H1 (cell line): ENCODE data around the gene PLA2G4D. TPM values are rescaled to one million over a fixed set of nuclear protein-coding genes. Genes with fewer than 3 reads are reported as not detected.

ENCODE experiments used
- CTCF ChIA-PET: fragments of 300-600 bp; sonication (Branson Sonifier 250); formaldehyde crosslinking; loops from one replicate; lab custom pipeline; 2021; ENCODE audit not compliant: partially characterized antibody; lab: Charles Lee
- POLR2A ChIA-PET: fragments of 300-600 bp; sonication (Branson Sonifier 250); formaldehyde crosslinking; loops from one replicate; lab custom pipeline; 2021; ENCODE audit warnings: inconsistent platforms; ENCODE audit not compliant: partially characterized antibody; lab: Charles Lee
- DNase-seq, 2 experiments: peaks; one replicate each; pipeline versions ENCODE4 v3.0.0 to v3.0.0-alpha.2; 2010 to 2022; ENCODE audit warnings: low spot score in 2 of 2, low read depth in 1 of 2, mixed read lengths in 1 of 2
- FAIRE-seq: peaks from 2 replicates; lab custom pipeline; 2011; peaks lifted over from hg19 to GRCh38; lab: Jason Lieb, UNC
- H2AFZ ChIP-seq: 2 replicates; pipeline ENCODE4 v1.8.1; 2012; ENCODE audit warnings: low read length, inconsistent platforms
- H2AK5ac ChIP-seq: 2 replicates; pipeline ENCODE4 v1.6.1; 2013; ENCODE audit warnings: low read depth, low read length
- H2BK120ac ChIP-seq: replicated peaks from 2 replicates; pipeline ENCODE3; 2013; ENCODE audit warnings: low read depth, low read length, inconsistent platforms
- H2BK12ac ChIP-seq: 2 replicates; pipeline ENCODE4 v1.6.1; 2013; ENCODE audit warnings: low read depth, low read length
- H2BK15ac ChIP-seq: 2 replicates; pipeline ENCODE4 v1.6.1; 2013; ENCODE audit warnings: low read length
- H2BK20ac ChIP-seq: 2 replicates; pipeline ENCODE4 v1.6.1; 2013; ENCODE audit warnings: low read length
- H2BK5ac ChIP-seq: 2 replicates; pipeline ENCODE4 v1.6.1; 2013; ENCODE audit warnings: low read depth, low read length
- H3K14ac ChIP-seq: 2 replicates; pipeline ENCODE4 v1.6.1; 2013; ENCODE audit warnings: inconsistent platforms; ENCODE audit not compliant: insufficient read length
- H3K18ac ChIP-seq: 2 replicates; pipeline ENCODE4 v1.6.1; 2013; ENCODE audit warnings: low read length; ENCODE audit errors: extremely low read depth
- H3K23ac ChIP-seq: 2 replicates; pipeline ENCODE4 v1.6.1; 2013; ENCODE audit warnings: inconsistent platforms; ENCODE audit not compliant: insufficient read length
- H3K23me2 ChIP-seq: 2 replicates; pipeline ENCODE4 v1.6.1; 2013; ENCODE audit warnings: low read depth, low read length
- H3K27ac ChIP-seq: 2 replicates; pipeline ENCODE4 v1.6.1; 2011; ENCODE audit warnings: low read depth, low read length, inconsistent platforms
- H3K27me3 ChIP-seq, 4 experiments: replicated peaks in 1 of 4; 1 replicate in 1 of 4; 2 replicates in 3 of 4; pipeline versions ENCODE4 v1.6.1 to v1.8.1; 2011 to 2013; ENCODE audit warnings: low read length in 3 of 4, mild to moderate bottlenecking in 3 of 4, inconsistent platforms in 2 of 4, mixed read lengths in 2 of 4, moderate library complexity in 1 of 4; ENCODE audit not compliant: control insufficient read depth in 3 of 4, insufficient read depth in 3 of 4; ENCODE audit errors: extremely low read depth in 1 of 4
- H3K36me3 ChIP-seq, 4 experiments: 2 replicates each; pipeline versions ENCODE4 v1.6.1 to v1.8.1; 2011 to 2013; ENCODE audit warnings: mild to moderate bottlenecking in 4 of 4, low read length in 3 of 4, moderate library complexity in 2 of 4, control low read depth in 1 of 4, inconsistent platforms in 1 of 4; ENCODE audit not compliant: insufficient read depth in 4 of 4, control insufficient read depth in 2 of 4
- H3K4ac ChIP-seq: replicated peaks from 2 replicates; pipeline ENCODE3; 2013; ENCODE audit warnings: low read length, low read depth, mixed read lengths, inconsistent platforms; ENCODE audit not compliant: insufficient read length
- H3K4me1 ChIP-seq, 4 experiments: replicated peaks in 1 of 4; 1 replicate in 1 of 4; 2 replicates in 3 of 4; pipeline versions ENCODE4 v1.6.1 to v1.8.1; 2011 to 2013; ENCODE audit warnings: low read length in 3 of 4, inconsistent platforms in 2 of 4, mixed read lengths in 1 of 4; ENCODE audit not compliant: insufficient read depth in 4 of 4, control insufficient read depth in 3 of 4
- H3K4me2 ChIP-seq, 2 experiments: 2 replicates each; pipeline versions ENCODE4 v1.6.1 to v1.8.1; 2011 to 2013; ENCODE audit warnings: low read depth in 2 of 2, low read length in 2 of 2, control low read depth in 1 of 2, inconsistent platforms in 1 of 2, mild to moderate bottlenecking in 1 of 2; ENCODE audit not compliant: insufficient read depth in 1 of 2
- H3K4me3 ChIP-seq, 4 experiments: fragments of 200-600, 300-600 bp in 1 of 4; sonication (generic), shearing (Covaris generic), sonication (Bioruptor Twin) in 1 of 4; 2 replicates each; pipeline versions ENCODE4 v1.5.1 to v1.8.1; 2011 to 2016; ENCODE audit warnings: low read length in 4 of 4, low read depth in 3 of 4, control low read depth in 2 of 4, inconsistent platforms in 2 of 4, mild to moderate bottlenecking in 2 of 4, mixed read lengths in 1 of 4, moderate library complexity in 1 of 4; ENCODE audit not compliant: insufficient read depth in 2 of 4; ENCODE audit errors: extremely low read depth in 1 of 4
- H3K56ac ChIP-seq: replicated peaks from 2 replicates; pipeline ENCODE3; 2013; ENCODE audit warnings: low read depth, mild to moderate bottlenecking, mixed read lengths, low read length, inconsistent platforms; ENCODE audit not compliant: insufficient read length
- H3K79me1 ChIP-seq: 2 replicates; pipeline ENCODE4 v1.6.1; 2013; ENCODE audit warnings: low read depth, low read length, control low read depth
- H3K79me2 ChIP-seq, 2 experiments: 2 replicates each; pipeline versions ENCODE4 v1.6.1 to v1.8.1; 2012 to 2013; ENCODE audit warnings: low read length in 2 of 2, mild to moderate bottlenecking in 2 of 2, inconsistent platforms in 1 of 2; ENCODE audit not compliant: insufficient read depth in 2 of 2, control insufficient read depth in 1 of 2
- H3K9ac ChIP-seq, 4 experiments: replicated peaks in 1 of 4; 1 replicate in 1 of 4; 2 replicates in 3 of 4; pipeline versions ENCODE4 v1.6.1 to v1.8.1; 2011 to 2013; ENCODE audit warnings: low read depth in 3 of 4, low read length in 3 of 4, control low read depth in 2 of 4, mild to moderate bottlenecking in 2 of 4, moderate library complexity in 2 of 4, inconsistent platforms in 1 of 4; ENCODE audit errors: extremely low read depth in 1 of 4
- H3K9me3 ChIP-seq, 2 experiments: 2 replicates each; pipeline versions ENCODE4 v1.6.1 to v1.8.1; 2012 to 2013; ENCODE audit warnings: mild to moderate bottlenecking in 2 of 2, moderate library complexity in 2 of 2, control low read depth in 1 of 2, inconsistent platforms in 1 of 2, low read depth in 1 of 2, low read length in 1 of 2, mixed read lengths in 1 of 2; ENCODE audit not compliant: insufficient read depth in 2 of 2
- H4K20me1 ChIP-seq, 2 experiments: replicated peaks in 1 of 2; 2 replicates each; pipeline versions ENCODE3 to v1.8.1; 2011 to 2013; ENCODE audit warnings: inconsistent platforms in 2 of 2, low read length in 2 of 2, mild to moderate bottlenecking in 1 of 2; ENCODE audit not compliant: insufficient read depth in 2 of 2, control insufficient read depth in 1 of 2
- H4K5ac ChIP-seq: 2 replicates; pipeline ENCODE4 v1.6.1; 2013; ENCODE audit warnings: low read length, low read depth, mixed read lengths, inconsistent platforms; ENCODE audit not compliant: insufficient read length
- H4K8ac ChIP-seq: 2 replicates; pipeline ENCODE4 v1.8.0; 2013; ENCODE audit warnings: mild to moderate bottlenecking, moderate library complexity, low read length, inconsistent platforms; ENCODE audit not compliant: insufficient read depth; ENCODE audit errors: extremely low read depth
- H4K91ac ChIP-seq: replicated peaks from 2 replicates; pipeline ENCODE3; 2013; ENCODE audit warnings: low read length, mixed read lengths, inconsistent platforms; ENCODE audit not compliant: insufficient read length
- ASH2L ChIP-seq: fragments of 200-600, 300-600 bp; sonication (generic); IDR thresholded peaks from one replicate; pipeline ENCODE4 v1.7.1; 2017; ENCODE audit warnings: low read length
- BACH1 ChIP-seq: IDR thresholded peaks from 2 replicates; pipeline ENCODE4 v1.6.1; 2012; ENCODE audit warnings: low read length, improper control_type of control experiment
- BRCA1 ChIP-seq: IDR thresholded peaks from 2 replicates; pipeline ENCODE4 v1.6.1; 2012; ENCODE audit warnings: low read depth, low read length, improper control_type of control experiment
- CHD1 ChIP-seq: IDR thresholded peaks from 2 replicates; pipeline ENCODE4 v1.6.1; 2012; ENCODE audit warnings: low read depth, low read length, improper control_type of control experiment
- CHD2 ChIP-seq: IDR thresholded peaks from 2 replicates; pipeline ENCODE4 v1.6.1; 2012; ENCODE audit warnings: low read length, improper control_type of control experiment
- JUN ChIP-seq: IDR thresholded peaks from 2 replicates; pipeline ENCODE4 v1.6.1; 2011; ENCODE audit warnings: low read depth, mild to moderate bottlenecking, improper control_type of control experiment, low read length
- KDM4A ChIP-seq: IDR thresholded peaks from one replicate; pipeline ENCODE4 v1.7.1; 2012; ENCODE audit warnings: low read depth, mild to moderate bottlenecking, moderate library complexity, low read length, inconsistent platforms; ENCODE audit not compliant: severe bottlenecking
- KDM5A ChIP-seq: fragments of 200-600 bp; IDR thresholded peaks from 2 replicates; pipeline ENCODE4 v1.7.1; 2012; ENCODE audit warnings: mild to moderate bottlenecking, low read length, inconsistent platforms, mixed read lengths
- RXRA ChIP-seq: IDR thresholded peaks from 2 replicates; pipeline ENCODE4 v1.6.1; 2011; ENCODE audit warnings: low read depth, mild to moderate bottlenecking, low read length, moderate library complexity; ENCODE audit not compliant: insufficient read depth
- SIN3A ChIP-seq, 2 experiments: IDR thresholded peaks in 1 of 2; conservative IDR thresholded peaks in 1 of 2; 2 replicates each; pipeline ENCODE4 v1.6.1; 2011 to 2012; ENCODE audit warnings: low read length in 2 of 2, improper control_type of control experiment in 1 of 2, low read depth in 1 of 2, mild to moderate bottlenecking in 1 of 2
- SP1 ChIP-seq: IDR thresholded peaks from 2 replicates; pipeline ENCODE4 v1.6.1; 2011; ENCODE audit warnings: low read depth, low read length
- TBP ChIP-seq: IDR thresholded peaks from 2 replicates; pipeline ENCODE4 v1.6.1; 2011; ENCODE audit warnings: low read depth, low read length, improper control_type of control experiment
- TCF12 ChIP-seq: IDR thresholded peaks from 2 replicates; pipeline ENCODE4 v1.6.1; 2011; ENCODE audit warnings: low read depth, mild to moderate bottlenecking, low read length
- USF2 ChIP-seq: IDR thresholded peaks from 2 replicates; pipeline ENCODE4 v1.6.1; 2011; ENCODE audit warnings: low read length, improper control_type of control experiment
- WGBS, 2 experiments: shearing (Covaris generic) in 1 of 2; methylation state at CpG; one replicate each; pipeline versions ENCODE4 v1.1.6 to v1.1.7; 2013 to 2015; ENCODE audit warnings: low lambda C conversion rate in 2 of 2, mixed read lengths in 2 of 2, inconsistent platforms in 1 of 2, low coverage in 1 of 2, missing lambda C conversion rate in 1 of 2; ENCODE audit not compliant: insufficient replicate concordance in 2 of 2, insufficient coverage in 1 of 2, insufficient read length in 1 of 2; ENCODE audit errors: extremely low coverage in 1 of 2, missing lambda C conversion rate in 1 of 2; 5-methylcytosine and 5-hydroxymethylcytosine counted together
- polyA plus RNA-seq, 7 experiments: library from polyadenylated mRNA; depleted of rRNA in 3 of 7; stranded (reverse) in 5 of 7; unstranded in 2 of 7; fragments of >200 nt in 5 of 7; fragments of 200-250 nt in 2 of 7; gene quantifications; 1 replicate in 5 of 7; 2 replicates in 1 of 7; 4 replicates in 1 of 7; pipeline versions ENCODE4 v1.2.1 to v1.2.3, GENCODE V29; 2011 to 2013; ENCODE audit warnings: missing spikeins in 2 of 7, mixed read lengths in 2 of 7
- total RNA-seq: library from RNA; stranded (reverse); fragmentation: NEBNext Ultra II Directional; extraction: Animal tissue kit (Norgen Biotek cat#: 25700); gene quantifications from 2 replicates; pipeline ENCODE4 v1.2.1, GENCODE V29; 2021

PLA2G4D gene
- total and polyA plus RNA-seq, 2 of the 8 experiments (the other 6 are each of a cell fraction or from before 2014, with no cell fraction given), result 0.07 to 0.18 TPM

- Histone ChIP-seq H2BK5ac (no peak overlapping the region), H3K4me2 (no peak overlapping the region), H3K36me3 (no peaks in the 10 kb centered on the region), H3K18ac (no peak overlapping the region), H2AK5ac (no peak overlapping the region), H4K5ac (no peak overlapping the region), H3K23ac (no peak overlapping the region), H2BK12ac (no peak overlapping the region), H2BK20ac (no peak overlapping the region), H4K8ac (no peak overlapping the region), H3K79me2 (no peaks in the 10 kb centered on the region), H3K4ac (no peak overlapping the region), H3K23me2 (no peaks in the 10 kb centered on the region), H3K4me3 (no peak overlapping the region), H2AFZ (no peak overlapping the region), H3K9me3 (no peaks in the 10 kb centered on the region), H3K9ac (no peak overlapping the region), H3K27me3 (no peaks in the 10 kb centered on the region; a peak in 1 of 7 replicates), H3K4me1 (peaks cover 0 to 6% (median 3%) of the 10 kb centered on the region in 4 experiments; a peak in 5 of 7 replicates), H2BK120ac (no peak overlapping the region), H3K14ac (no peak overlapping the region), H4K91ac (no peak overlapping the region), H3K79me1 (no peaks in the 10 kb centered on the region), H3K56ac (no peak overlapping the region), H3K27ac (no peak overlapping the region), H4K20me1 (no peaks in the 10 kb centered on the region), H2BK15ac (no peak overlapping the region)
- DNase-seq, result no peak
- ChIA-PET POLR2A (no interaction called here), CTCF (interaction anchor here (1.3 to 4.3 kb wide), 6 partner anchors 9 to 57 kb away, joined by 4 to 21 read pairs (median 5); no protein-coding TSS in a partner anchor)
- 85% methylated on average over 2 of the region's 2 CpGs; no CpG with 5 or more reads in 1 of the 2 experiments for WGBS, 2 experiments
- FAIRE-seq, result no peak
- TF ChIP-seq BRCA1, result no peak
- no peak for TF ChIP-seq JUN
- TF ChIP-seq TBP, result no peak
- TF ChIP-seq KDM5A, result no peak
- TF ChIP-seq SIN3A (conservative IDR thresholded peaks at IDR 0.05 in 1 of 2, IDR thresholded peaks at IDR 0.05 in 1 of 2; ENCODE audit: low read depth in 1 of 2, low read length in 2 of 2), result no peak
- TF ChIP-seq BACH1, result no peak
- no peak for TF ChIP-seq USF2
- TF ChIP-seq KDM4A, result no peak
- no peak for TF ChIP-seq RXRA
- no peak for TF ChIP-seq SP1
- TF ChIP-seq TCF12, result no peak
- TF ChIP-seq CHD1, result no peak
- no peak for TF ChIP-seq CHD2
- TF ChIP-seq ASH2L, result no peak
Observed at GRCh38 chr15:42046597-42046996, 47.8 kb downstream of the PLA2G4D start.
